Measurements from ENCODE around the gene EMC7. TPM values are rescaled to one million over a fixed set of nuclear protein-coding genes. Genes with fewer than 3 reads are reported as not detected.

Gene EMC7
- total RNA-seq, 4 donors from 2014 or later = 1.8 to 39.7 (median 24.5) TPM

GRCh38 chr15:34065941-34066340, 35.7 kb downstream of the EMC7 start:
- Histone ChIP-seq H3K27me3 (no peaks in the 10 kb centered on the region), H3K36me3 (no peaks in the 10 kb centered on the region), H3K9me3 (no peaks in the 10 kb centered on the region), H3K4me1 (peaks cover 0 to 6% (median 0%) of the 10 kb centered on the region in 4 donors), H3K4me3 (no peak overlapping the region), H3K27ac (no peak overlapping the region)
- in situ Hi-C loops (cut with MboI; ENCODE audit: low pct_ligation_motif_present in 1 of 4, low pct_unique_long_range_greater_than_20kb in 1 of 4, low sequenced_read_pairs in 3 of 4) = loop anchor here in 3 of 4 donors (10.0 to 25.0 kb wide), 3 partner anchors 146 to 521 kb away; partner anchors contain the start of genes KATNBL1 (in 3 of the 3) and GOLGA8B (in 1 of the 3)
- no peak for DNase-seq
- TF ChIP-seq POLR2AphosphoS5 (IDR thresholded peaks at IDR 0.05) = no peak
- no peak for TF ChIP-seq EP300 (IDR thresholded peaks at IDR 0.05; ENCODE audit: low read depth)
- no peak for TF ChIP-seq CTCF (IDR thresholded peaks at IDR 0.05)
- no peak for TF ChIP-seq POLR2A (IDR thresholded peaks at IDR 0.05)
- intact Hi-C loops (cut with DNase I; ENCODE audit: low total_unique reads) = no loop called here
- 82% methylated on average over 8 of the region's 8 CpGs; no CpG with 5 or more reads in 1 of the 2 donors for WGBS, 2 donors (ENCODE audit: low coverage in 1 of 2)

- H3K27ac ChIP-seq = no peak overlapping the region
- H3K4me3 ChIP-seq = no peak overlapping the region
- DNase-seq = no peak
- H3K9me3 ChIP-seq = no peaks in the 10 kb centered on the region
- peaks cover 0 to 6% (median 0%) of the 10 kb centered on the region in 4 donors for H3K4me1 ChIP-seq
- H3K36me3 ChIP-seq = no peaks in the 10 kb centered on the region
- in situ Hi-C loops (cut with MboI; ENCODE audit: low pct_ligation_motif_present in 1 of 4, low pct_unique_long_range_greater_than_20kb in 1 of 4, low sequenced_read_pairs in 3 of 4) (loop anchor here in 3 of 4 donors (10.0 to 25.0 kb wide), 3 partner anchors 147 to 522 kb away; partner anchors contain the start of genes KATNBL1 (in 3 of the 3) and GOLGA8B (in 1 of the 3)), intact Hi-C loops (cut with DNase I; ENCODE audit: low total_unique reads) (no loop called here)
- TF ChIP-seq POLR2AphosphoS5 (IDR thresholded peaks at IDR 0.05) (no peak), CTCF (IDR thresholded peaks at IDR 0.05) (no peak), POLR2A (IDR thresholded peaks at IDR 0.05) (no peak), EP300 (IDR thresholded peaks at IDR 0.05; ENCODE audit: low read depth) (no peak)
- 95 to 100% methylated on average over 1 to 3 of the region's 3 CpGs for WGBS, 2 donors (ENCODE audit: low coverage in 1 of 2)
- no peaks in the 10 kb centered on the region for H3K27me3 ChIP-seq
Measured at GRCh38 chr15:34065261-34065660, 36.4 kb downstream of the EMC7 start.

GRCh38 chr15:34064438-34064837, 37.2 kb downstream of the EMC7 start:
- in situ Hi-C loops (cut with MboI; ENCODE audit: low pct_ligation_motif_present in 1 of 4, low pct_unique_long_range_greater_than_20kb in 1 of 4, low sequenced_read_pairs in 3 of 4) = loop anchor here in 3 of 4 donors (10.0 to 25.0 kb wide), 3 partner anchors 148 to 523 kb away; partner anchors contain the start of genes KATNBL1 (in 3 of the 3) and GOLGA8B (in 1 of the 3)
- TF ChIP-seq EP300 (IDR thresholded peaks at IDR 0.05; ENCODE audit: low read depth) = no peak
- TF ChIP-seq CTCF (IDR thresholded peaks at IDR 0.05) = no peak
- no peak for TF ChIP-seq POLR2AphosphoS5 (IDR thresholded peaks at IDR 0.05)
- TF ChIP-seq POLR2A (IDR thresholded peaks at IDR 0.05) = no peak

GRCh38 chr15:34059946-34060345, 41.7 kb downstream of the EMC7 start:
- 61 to 77% methylated on average over 2 to 3 of the region's 3 CpGs for WGBS, 2 donors (ENCODE audit: low coverage in 1 of 2)
- Histone ChIP-seq H3K27me3 (no peaks in the 10 kb centered on the region), H3K9me3 (no peaks in the 10 kb centered on the region), H3K4me1 (peaks cover 0 to 6% (median 0%) of the 10 kb centered on the region in 4 donors), H3K4me3 (no peak overlapping the region), H3K36me3 (no peaks in the 10 kb centered on the region), H3K27ac (no peak overlapping the region)
- TF ChIP-seq EP300 (IDR thresholded peaks at IDR 0.05; ENCODE audit: low read depth) (no peak), POLR2A (IDR thresholded peaks at IDR 0.05) (no peak), POLR2AphosphoS5 (IDR thresholded peaks at IDR 0.05) (no peak)
- intact Hi-C loops (cut with DNase I; ENCODE audit: low total_unique reads) (loop anchor here (5.0 kb wide), 1 partner anchor 152 kb away; the partner anchor contains the start of gene KATNBL1), in situ Hi-C loops (cut with MboI; ENCODE audit: low pct_ligation_motif_present in 1 of 4, low pct_unique_long_range_greater_than_20kb in 1 of 4, low sequenced_read_pairs in 3 of 4) (loop anchor here in 3 of 4 donors (10.0 to 25.0 kb wide), 3 partner anchors 152 to 527 kb away; partner anchors contain the start of genes KATNBL1 (in 3 of the 3) and GOLGA8B (in 1 of the 3))
- DNase-seq = no peak

More at GRCh38 chr15:34064438-34064837, 37.2 kb downstream of the EMC7 start:
- no peak for DNase-seq
- intact Hi-C loops (cut with DNase I; ENCODE audit: low total_unique reads) = loop anchor here (5.0 kb wide), 1 partner anchor 148 kb away; the partner anchor contains the start of gene KATNBL1
- WGBS, 2 donors (ENCODE audit: low coverage in 1 of 2) = 0% methylated on average over 1 of the region's 1 CpG
- Histone ChIP-seq H3K4me1 (peaks cover 0 to 6% (median 0%) of the 10 kb centered on the region in 4 donors), H3K9me3 (no peaks in the 10 kb centered on the region), H3K4me3 (no peak overlapping the region), H3K27me3 (no peaks in the 10 kb centered on the region), H3K27ac (no peak overlapping the region), H3K36me3 (no peaks in the 10 kb centered on the region)
